HUES48 (cell line): ENCODE measurements around the gene UBE2R2.
"Not testable (repeated sequence)": the region's sequence is repeated elsewhere in the genome, so short reads cannot be mapped to it uniquely, and the experiment has no call there.

Experiments
- H3K27ac ChIP-seq: one replicate; pipeline ENCODE4 v1.7.0; 2013; ENCODE audit warnings: low read depth, low read length, inconsistent platforms
- H3K27me3 ChIP-seq: 2 replicates; pipeline ENCODE4 v1.6.1; 2013; ENCODE audit warnings: mild to moderate bottlenecking, low read length; ENCODE audit not compliant: control insufficient read depth, insufficient read depth
- H3K36me3 ChIP-seq: 2 replicates; pipeline ENCODE4 v1.6.1; 2013; ENCODE audit warnings: low read length; ENCODE audit not compliant: control insufficient read depth, insufficient read depth
- H3K4me1 ChIP-seq: 2 replicates; pipeline ENCODE4 v1.6.1; 2013; ENCODE audit warnings: mild to moderate bottlenecking, low read length; ENCODE audit not compliant: control insufficient read depth, insufficient read depth
- H3K4me3 ChIP-seq: 2 replicates; pipeline ENCODE4 v1.5.1; 2013; ENCODE audit warnings: mild to moderate bottlenecking, low read depth, low read length
- H3K9ac ChIP-seq: 2 replicates; pipeline ENCODE4 v1.6.1; 2013; ENCODE audit warnings: mild to moderate bottlenecking, low read depth, low read length, moderate library complexity
- H3K9me3 ChIP-seq: 2 replicates; pipeline ENCODE4 v1.6.1; 2013; ENCODE audit warnings: low read length; ENCODE audit not compliant: control insufficient read depth, insufficient read depth

UBE2R2 gene

DNA sequence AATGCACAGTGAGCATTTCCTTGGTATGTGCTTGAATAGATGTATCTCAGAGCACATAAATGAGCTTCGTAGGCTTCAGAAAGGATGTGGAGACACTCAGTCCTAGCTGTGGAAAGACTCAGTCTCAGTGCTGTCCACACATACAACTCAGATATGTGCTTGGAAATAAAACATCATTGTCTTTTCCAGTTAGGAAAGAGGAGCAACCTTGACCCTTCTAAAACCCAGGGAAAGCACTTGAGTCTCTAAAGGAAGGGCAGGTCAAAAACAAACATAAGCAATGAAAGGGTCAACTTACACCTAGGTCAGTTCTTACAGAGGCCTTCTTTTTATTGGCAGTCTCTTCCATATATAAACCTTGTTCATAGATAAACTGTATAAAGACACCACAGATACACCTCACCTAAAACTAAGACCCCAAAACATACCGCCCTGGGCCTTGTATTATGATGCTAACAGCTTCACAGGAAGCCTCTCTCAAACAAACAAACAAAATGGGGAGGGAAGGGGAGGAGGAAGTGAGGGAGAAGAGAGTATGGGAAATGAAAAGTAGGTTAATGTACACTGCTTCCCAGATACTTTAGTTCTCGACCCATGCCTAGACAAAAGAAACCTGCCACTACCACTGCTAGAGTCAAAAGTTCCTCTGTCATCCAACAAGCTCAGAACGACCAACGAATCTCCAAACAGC lies 117.4 kb downstream of the UBE2R2 start:
- H3K4me1 ChIP-seq, result peaks cover 15% of the 10 kb centered on the region
- H3K27me3 ChIP-seq, result no peaks in the 10 kb centered on the region
- H3K4me3 ChIP-seq, result no peak overlapping the region
- peaks cover 88% of the 10 kb centered on the region for H3K36me3 ChIP-seq
- no peaks in the 10 kb centered on the region for H3K9me3 ChIP-seq
- peak overlapping the region; percentile 42 for H3K27ac ChIP-seq
- H3K9ac ChIP-seq, result no peak overlapping the region

GRCh38 chr9:33939924-33940874 lies 123.2 kb downstream of the UBE2R2 start:
- Histone ChIP-seq H3K27me3 (no peaks in the 10 kb centered on the region), H3K27ac (no peak overlapping the region), H3K36me3 (peaks cover 86% of the 10 kb centered on the region), H3K4me1 (peaks cover 4% of the 10 kb centered on the region; the same call in 1 of the 2 replicates), H3K9ac (no peak overlapping the region), H3K4me3 (no peak overlapping the region), H3K9me3 (no peaks in the 10 kb centered on the region)

DNA sequence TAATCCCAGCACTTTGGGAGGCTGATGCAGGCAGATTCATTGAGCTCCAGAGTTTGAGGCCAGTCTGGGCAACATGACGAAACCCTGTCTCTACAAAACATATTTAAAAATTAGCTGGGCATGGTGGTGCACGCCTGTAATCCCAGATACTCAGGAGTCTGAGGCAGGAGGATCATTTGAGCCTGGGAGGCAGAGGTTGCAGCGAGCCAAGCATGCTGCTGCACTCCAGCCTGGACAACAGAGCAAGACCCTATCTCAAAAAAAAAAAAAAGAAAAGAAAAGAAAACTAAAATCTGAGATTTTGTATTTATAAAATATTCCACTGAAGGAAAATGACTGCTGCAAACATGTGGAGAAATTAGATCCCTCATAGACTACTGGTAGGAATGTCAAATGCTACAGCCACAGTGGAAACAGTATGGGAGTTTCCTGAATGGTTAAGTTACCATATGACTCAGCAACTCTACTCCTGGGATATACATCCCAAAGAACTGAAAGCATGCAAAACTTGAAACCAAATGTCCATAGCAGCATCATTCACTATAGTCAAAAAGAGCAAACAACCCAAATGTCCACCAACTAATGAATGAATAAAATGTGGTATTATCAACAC lies 125.6 kb downstream of the UBE2R2 start:
- Histone ChIP-seq H3K36me3 (peaks cover 87% of the 10 kb centered on the region), H3K4me3 (no peak overlapping the region), H3K4me1 (no peaks in the 10 kb centered on the region), H3K27ac (no peak overlapping the region), H3K27me3 (no peaks in the 10 kb centered on the region), H3K9ac (no peak overlapping the region), H3K9me3 (no peaks in the 10 kb centered on the region)

- Histone ChIP-seq H3K9me3 (no peaks in the 10 kb centered on the region), H3K36me3 (peaks cover 87% of the 10 kb centered on the region), H3K27me3 (no peaks in the 10 kb centered on the region), H3K4me1 (no peaks in the 10 kb centered on the region), H3K9ac (no peak overlapping the region), H3K27ac (no peak overlapping the region), H3K4me3 (no peak overlapping the region)
Observed at GRCh38 chr9:33943389-33943788, 126.4 kb downstream of the UBE2R2 start.

GRCh38 chr9:33946779-33947535 lies 130.0 kb downstream of the UBE2R2 start:
- no peak overlapping the region for H3K27ac ChIP-seq
- no peaks in the 10 kb centered on the region for H3K9me3 ChIP-seq
- no peaks in the 10 kb centered on the region for H3K4me1 ChIP-seq
- H3K36me3 ChIP-seq, result peaks cover 83% of the 10 kb centered on the region
- no peak overlapping the region for H3K4me3 ChIP-seq
- no peaks in the 10 kb centered on the region for H3K27me3 ChIP-seq
- H3K9ac ChIP-seq, result no peak overlapping the region

DNA sequence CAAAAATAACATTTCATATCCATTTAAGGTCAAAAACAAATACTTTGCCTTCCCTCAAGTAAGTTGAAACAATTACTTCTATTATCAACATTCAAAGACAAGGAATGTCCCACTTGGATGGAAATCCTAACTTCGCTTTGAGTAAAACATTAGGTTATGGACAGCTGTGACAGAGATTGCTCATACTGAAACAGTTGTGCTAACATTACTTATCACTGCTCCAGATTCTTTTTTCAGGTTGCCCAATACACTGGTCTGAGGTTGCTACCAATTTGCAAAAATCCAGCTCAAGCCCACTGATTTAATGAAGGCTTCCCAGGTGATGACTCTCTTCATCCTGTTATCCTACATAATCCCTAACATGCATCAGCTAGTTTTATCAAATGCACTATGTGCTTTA lies 133.4 kb downstream of the UBE2R2 start:
- no peak overlapping the region for H3K4me3 ChIP-seq
- H3K4me1 ChIP-seq, result no peaks in the 10 kb centered on the region
- peaks cover 80% of the 10 kb centered on the region for H3K36me3 ChIP-seq
- H3K9ac ChIP-seq, result no peak overlapping the region
- no peaks in the 10 kb centered on the region for H3K27me3 ChIP-seq
- H3K27ac ChIP-seq, result no peak overlapping the region
- H3K9me3 ChIP-seq, result no peaks in the 10 kb centered on the region

DNA sequence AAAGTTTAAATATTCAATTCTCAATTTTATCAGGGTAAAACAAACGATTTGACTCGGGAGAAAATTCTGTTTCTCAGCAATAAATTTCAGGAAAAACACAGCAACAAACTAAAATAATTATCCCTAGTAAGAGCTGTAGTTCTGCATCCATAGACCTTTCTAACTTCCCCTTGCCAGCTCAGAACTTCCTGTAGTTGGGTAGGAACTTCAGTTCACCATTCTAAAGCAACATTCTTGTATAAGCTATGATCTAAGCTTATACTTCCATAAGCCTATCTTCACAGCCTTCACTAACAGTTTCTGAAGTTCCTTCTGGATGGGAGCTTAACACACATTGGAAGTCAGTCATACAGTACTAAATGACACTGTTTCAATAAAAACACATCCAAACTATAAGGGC lies 135.1 kb downstream of the UBE2R2 start:
- peaks cover 78% of the 10 kb centered on the region for H3K36me3 ChIP-seq
- H3K4me3 ChIP-seq, result no peak overlapping the region
- no peaks in the 10 kb centered on the region for H3K27me3 ChIP-seq
- no peak overlapping the region for H3K27ac ChIP-seq
- H3K9me3 ChIP-seq, result no peaks in the 10 kb centered on the region
- H3K4me1 ChIP-seq, result no peaks in the 10 kb centered on the region
- no peak overlapping the region for H3K9ac ChIP-seq

GRCh38 chr9:33956544-33956943 lies 139.6 kb downstream of the UBE2R2 start:
- no peak overlapping the region for H3K9ac ChIP-seq
- H3K4me1 ChIP-seq, result no peaks in the 10 kb centered on the region
- H3K27ac ChIP-seq, result no peak overlapping the region
- no peaks in the 10 kb centered on the region for H3K9me3 ChIP-seq
- peaks cover 86% of the 10 kb centered on the region for H3K36me3 ChIP-seq
- no peak overlapping the region for H3K4me3 ChIP-seq
- no peaks in the 10 kb centered on the region for H3K27me3 ChIP-seq

GRCh38 chr9:33959725-33960124 lies 142.8 kb downstream of the UBE2R2 start:
- no peaks in the 10 kb centered on the region for H3K4me1 ChIP-seq
- H3K36me3 ChIP-seq, result peaks cover 77% of the 10 kb centered on the region
- H3K4me3 ChIP-seq, result no peak overlapping the region
- H3K9ac ChIP-seq, result no peak overlapping the region
- no peaks in the 10 kb centered on the region for H3K9me3 ChIP-seq
- H3K27me3 ChIP-seq, result no peaks in the 10 kb centered on the region
- no peak overlapping the region for H3K27ac ChIP-seq

GRCh38 chr9:33962468-33962867 lies 145.5 kb downstream of the UBE2R2 start:
- H3K9ac ChIP-seq, H3K27me3 ChIP-seq, H3K9me3 ChIP-seq, H3K27ac ChIP-seq, H3K4me3 ChIP-seq, H3K4me1 ChIP-seq: not testable (repeated sequence)
- peaks cover 69% of the 10 kb centered on the region for H3K36me3 ChIP-seq
